ENCODE results near the gene UBAP1. TPM values are rescaled to one million over a fixed set of nuclear protein-coding genes. Genes with fewer than 3 reads are reported as not detected.
"Not testable (repeated sequence)": the region's sequence is repeated elsewhere in the genome, so short reads cannot be mapped to it uniquely, and the experiment has no call there.

UBAP1 gene
- total and polyA plus RNA-seq, 5 experiments from 2014 or later, result 36.3 to 48.1 (median 38.9) TPM

DNA sequence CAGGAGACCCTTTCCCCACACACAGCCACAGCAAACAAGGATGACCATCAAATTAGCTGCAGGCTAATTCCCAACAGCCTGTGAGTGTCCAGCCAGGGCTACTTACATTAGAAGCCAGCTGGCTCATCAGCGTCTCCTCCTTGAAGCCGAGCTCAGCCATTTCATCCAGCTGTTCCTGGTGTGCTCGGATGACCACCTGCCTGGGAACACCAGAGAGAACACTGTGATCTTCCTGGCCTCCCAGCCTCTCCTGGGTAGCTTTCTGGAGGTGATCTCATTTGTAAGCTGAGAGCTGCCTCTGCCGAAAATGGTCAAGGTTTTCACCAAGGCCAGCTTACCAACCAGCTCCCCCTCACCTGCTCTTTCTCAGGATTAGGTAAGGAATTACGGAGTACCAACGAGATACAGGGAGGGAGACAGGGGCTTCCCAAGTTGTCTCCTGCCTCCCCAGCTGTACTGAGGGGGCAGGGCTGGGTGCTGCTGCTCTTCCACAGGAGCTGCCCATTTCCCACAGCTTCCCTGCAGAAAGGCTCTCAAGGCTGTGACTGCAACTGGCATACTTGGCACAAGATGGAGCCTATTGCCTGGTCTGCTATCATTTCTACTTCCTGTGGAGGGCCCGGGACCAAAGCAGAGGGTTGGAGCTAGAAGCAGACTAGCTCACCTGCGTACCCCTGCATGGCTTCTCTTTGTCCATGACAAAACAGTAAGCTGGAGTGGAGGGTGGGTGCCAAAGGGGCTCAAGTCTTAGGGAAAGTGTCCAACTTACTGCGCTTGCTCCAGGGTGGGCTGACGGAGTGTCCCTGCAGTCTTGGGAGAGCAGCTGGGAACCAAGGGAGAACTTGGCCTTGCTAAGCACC lies 76.4 kb downstream of the UBAP1 start:
- Mint-ChIP-seq H3K9me3 (no peaks in the 10 kb centered on the region), H3K27me3 (no peaks in the 10 kb centered on the region), H3K36me3 (peaks cover 0 to 21% (median 2%) of the 10 kb centered on the region in 3 donors), H3K4me3 (no peak overlapping the region), H3K4me1 (peaks cover 18 to 47% (median 34%) of the 10 kb centered on the region in 4 donors), H3K27ac (peak overlapping the region in 7 of 10 donors; percentile 33 to 93 (median 65))
- POLR2A ChIA-PET, result interaction anchor here (0.6 to 3.6 kb wide), 5 partner anchors 21 to 125 kb away, joined by 3 to 22 read pairs (median 8); partner anchors contain the start of gene MYORG
- DNase-seq, result no peak
- no peak for ATAC-seq

DNA sequence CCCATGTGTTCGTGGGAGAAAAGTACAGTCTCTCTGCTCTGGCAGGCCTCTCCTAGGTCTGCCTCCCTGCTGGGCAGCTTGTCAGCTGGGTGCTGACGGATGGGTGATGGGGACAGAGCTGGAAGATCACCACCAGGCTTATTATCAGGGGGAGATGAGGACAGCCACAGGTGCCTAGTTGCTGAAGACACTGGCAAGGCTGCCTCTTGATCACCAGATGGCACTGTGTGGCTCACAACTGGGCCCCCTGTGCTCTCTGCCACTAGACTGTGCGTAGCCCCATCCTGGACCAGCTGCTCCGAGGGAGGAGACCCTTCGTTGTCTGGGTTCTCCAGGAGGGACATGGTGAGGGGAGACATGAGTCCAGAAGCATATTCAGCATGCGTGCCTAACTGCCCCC lies 77.3 kb downstream of the UBAP1 start:
- peaks cover 18 to 47% (median 34%) of the 10 kb centered on the region in 4 donors for H3K4me1 Mint-ChIP-seq
- DNase-seq, result no peak
- peaks cover 0 to 11% (median 2%) of the 10 kb centered on the region in 3 donors for H3K36me3 Mint-ChIP-seq
- peak overlapping the region in 3 of 10 donors; percentile 45 to 72 (median 68) for H3K4me3 Mint-ChIP-seq
- peak overlapping the region; percentile 22 to 94 (median 90) for H3K27ac Mint-ChIP-seq
- H3K9me3 Mint-ChIP-seq, result no peaks in the 10 kb centered on the region
- H3K27me3 Mint-ChIP-seq, result no peaks in the 10 kb centered on the region
- POLR2A ChIA-PET, result interaction anchor here (1.7 to 3.6 kb wide), 3 partner anchors 76 to 124 kb away, joined by 5 to 22 read pairs (median 12); partner anchors contain the start of gene MYORG
- ATAC-seq, result peak in 1 of 2 donors; percentile 35

DNA sequence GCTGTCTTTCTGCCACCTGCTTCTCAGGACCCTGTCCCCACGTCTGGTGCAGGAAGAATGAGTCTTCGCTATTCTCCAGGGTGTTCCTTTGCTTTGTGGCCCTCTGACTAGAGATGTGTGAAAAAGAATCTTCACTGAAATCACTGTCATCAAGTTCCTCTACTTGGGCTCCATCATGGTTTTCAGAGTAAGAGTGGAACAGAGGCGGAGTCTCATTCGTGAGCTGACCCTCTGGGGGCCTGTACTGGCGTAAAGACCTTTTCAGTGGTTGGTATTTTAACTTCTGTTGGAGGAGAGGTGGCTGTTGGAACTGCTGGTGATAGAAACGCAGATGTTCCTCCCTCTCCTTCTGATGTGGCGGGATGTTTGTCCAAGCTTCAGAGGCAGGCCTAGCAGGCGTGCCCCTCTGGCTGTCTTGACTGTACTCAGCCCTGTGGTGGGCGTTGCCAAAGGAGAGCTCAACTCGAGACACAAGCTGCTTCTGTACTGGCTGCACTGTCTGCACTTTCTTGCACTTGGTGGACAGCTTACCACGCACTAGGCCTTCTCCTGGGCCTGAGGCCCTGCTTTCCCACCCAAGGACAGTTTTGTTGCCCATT lies 78.2 kb downstream of the UBAP1 start:
- Mint-ChIP-seq H3K36me3 (peaks cover 0 to 2% (median 2%) of the 10 kb centered on the region in 3 donors), H3K4me3 (peak overlapping the region; percentile 11 to 72 (median 65)), H3K4me1 (peaks cover 18 to 47% (median 34%) of the 10 kb centered on the region in 4 donors), H3K27ac (peak overlapping the region; percentile 86 to 96 (median 93)), H3K9me3 (no peaks in the 10 kb centered on the region), H3K27me3 (no peaks in the 10 kb centered on the region)
- POLR2A ChIA-PET, result interaction anchor here (0.6 to 3.6 kb wide), 11 partner anchors 16 to 208 kb away, joined by 3 to 22 read pairs (median 3); partner anchors contain the start of genes MYORG and UBAP1
- ATAC-seq (peak; percentile 88 to 91), DNase-seq (peak in 9 of 10 donors; percentile 11 to 78 (median 45))

DNA sequence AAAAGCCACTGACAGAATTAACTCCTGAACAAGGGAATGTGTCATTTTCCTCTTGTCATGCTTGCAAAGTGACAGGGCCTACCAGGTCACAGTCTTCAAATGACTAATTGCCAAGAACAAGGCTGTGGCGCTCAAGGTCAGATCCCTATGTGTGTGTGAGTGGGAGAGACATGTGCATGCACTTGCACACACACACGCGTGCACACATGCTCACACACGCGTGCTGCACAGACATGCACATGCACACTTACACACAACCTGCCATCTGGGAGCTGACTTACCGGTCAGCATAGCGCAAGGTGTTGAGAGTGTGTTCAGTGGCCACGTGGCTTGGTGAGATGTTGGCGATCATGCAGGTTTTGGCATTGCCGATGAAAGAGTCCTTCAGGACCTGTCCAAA lies 80.5 kb downstream of the UBAP1 start:
- peak overlapping the region in 1 of 10 donors; percentile 6 for H3K4me3 Mint-ChIP-seq
- no peak for ATAC-seq
- H3K27ac Mint-ChIP-seq, result peak overlapping the region in 5 of 10 donors; percentile 8 to 94 (median 65)
- no peaks in the 10 kb centered on the region for H3K27me3 Mint-ChIP-seq
- POLR2A ChIA-PET, result no interaction called here
- no peak for DNase-seq
- peaks cover 0 to 2% (median 0%) of the 10 kb centered on the region in 3 donors for H3K36me3 Mint-ChIP-seq
- H3K4me1 Mint-ChIP-seq, result peaks cover 19 to 47% (median 40%) of the 10 kb centered on the region in 4 donors
- H3K9me3 Mint-ChIP-seq, result no peaks in the 10 kb centered on the region

DNA sequence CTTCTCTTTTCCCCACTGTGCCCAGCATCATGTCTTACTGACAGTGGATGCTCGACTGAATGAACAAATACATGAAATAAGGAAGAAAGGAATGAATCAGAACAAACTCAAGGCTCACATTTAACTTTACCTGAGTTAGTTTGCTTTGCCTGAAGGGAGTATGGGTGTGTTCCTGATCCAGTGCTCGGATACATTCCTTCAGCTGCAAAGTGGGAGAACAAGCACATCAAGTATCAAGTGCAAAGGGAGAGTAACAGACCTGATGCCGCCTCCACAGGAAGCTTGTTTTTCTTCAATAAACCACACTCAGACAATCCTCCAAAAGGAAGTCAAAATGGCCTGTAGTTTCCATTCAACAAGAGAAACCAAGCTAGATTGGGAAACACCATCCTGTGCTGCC lies 84.1 kb downstream of the UBAP1 start:
- Mint-ChIP-seq H3K27ac (peak overlapping the region in 4 of 10 donors; percentile 20 to 61 (median 40)), H3K36me3 (no peaks in the 10 kb centered on the region), H3K9me3 (no peaks in the 10 kb centered on the region), H3K27me3 (no peaks in the 10 kb centered on the region), H3K4me1 (peaks cover 5 to 25% (median 20%) of the 10 kb centered on the region in 4 donors), H3K4me3 (peak overlapping the region in 2 of 10 donors; percentile 5 to 38)
- DNase-seq, result no peak
- POLR2A ChIA-PET, result interaction anchor here (0.7 kb wide), 1 partner anchor 12 kb away, joined by 4 read pairs; no protein-coding TSS in a partner anchor
- ATAC-seq, result no peak

DNA sequence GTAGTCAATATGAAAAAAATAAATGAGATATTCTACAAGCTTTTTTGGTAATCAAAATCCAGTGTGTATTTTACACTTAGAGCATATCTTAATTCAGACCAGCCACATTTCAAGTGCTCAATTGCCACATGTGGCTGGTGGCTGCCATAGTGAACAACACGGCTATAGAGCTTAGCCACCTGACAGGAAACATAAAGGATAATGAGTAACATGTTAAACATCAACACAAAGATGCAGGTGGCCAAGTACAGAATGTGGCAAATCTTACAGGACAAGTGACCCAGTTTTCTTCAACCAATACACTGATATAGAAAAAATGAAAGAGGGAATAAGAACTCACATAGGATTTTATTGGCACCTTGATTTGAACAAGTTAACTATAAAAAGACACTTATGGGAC lies 88.8 kb downstream of the UBAP1 start:
- no peak for ATAC-seq
- no peak overlapping the region for H3K27ac Mint-ChIP-seq
- H3K4me1 Mint-ChIP-seq, result peaks cover 3 to 10% (median 7%) of the 10 kb centered on the region in 4 donors
- no peaks in the 10 kb centered on the region for H3K27me3 Mint-ChIP-seq
- no peaks in the 10 kb centered on the region for H3K36me3 Mint-ChIP-seq
- H3K4me3 Mint-ChIP-seq, result no peak overlapping the region
- no peaks in the 10 kb centered on the region for H3K9me3 Mint-ChIP-seq
- no peak for DNase-seq
- POLR2A ChIA-PET, result no interaction called here

DNA sequence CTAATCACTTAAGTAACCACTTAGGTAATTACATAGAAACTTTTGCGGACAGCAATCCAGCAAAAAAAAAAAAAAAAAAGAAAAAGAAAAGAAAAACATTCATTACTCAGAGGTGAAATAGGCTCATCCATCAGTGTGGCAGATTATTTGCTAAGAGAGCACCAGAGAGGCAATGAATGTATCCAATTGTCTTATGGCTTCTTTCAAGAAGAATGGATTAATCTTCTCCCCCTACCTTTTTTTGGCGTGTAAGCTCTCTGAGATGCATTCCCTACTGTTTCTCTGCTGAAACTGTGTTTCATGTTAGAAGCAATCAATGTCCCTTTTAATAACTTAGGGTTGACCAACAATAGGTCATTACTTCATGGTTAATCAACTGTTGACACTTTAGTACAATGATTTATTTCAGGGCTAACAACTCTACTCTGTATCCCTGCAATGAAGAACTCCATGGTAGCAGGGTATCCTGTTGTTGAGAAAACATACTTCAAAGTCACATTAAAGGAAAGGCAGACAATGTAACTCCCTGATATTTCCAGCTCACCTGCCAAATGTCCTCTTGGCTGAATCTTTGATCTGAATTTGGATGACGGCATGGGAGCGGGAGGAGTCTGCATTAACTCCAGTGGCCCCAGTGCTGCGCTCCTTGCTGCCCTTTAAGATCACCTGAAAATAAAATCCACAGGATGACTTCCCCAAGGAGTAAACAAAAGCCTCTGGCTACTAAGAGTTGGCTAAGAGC lies 92.6 kb downstream of the UBAP1 start:
- no peak overlapping the region for H3K4me3 Mint-ChIP-seq
- no peaks in the 10 kb centered on the region for H3K9me3 Mint-ChIP-seq
- ATAC-seq (no peak), DNase-seq (no peak)
- H3K27ac Mint-ChIP-seq, result peak overlapping the region in 1 of 10 donors; percentile 43
- no peaks in the 10 kb centered on the region for H3K4me1 Mint-ChIP-seq
- POLR2A ChIA-PET, result no interaction called here
- H3K27me3 Mint-ChIP-seq, result no peaks in the 10 kb centered on the region
- no peaks in the 10 kb centered on the region for H3K36me3 Mint-ChIP-seq

DNA sequence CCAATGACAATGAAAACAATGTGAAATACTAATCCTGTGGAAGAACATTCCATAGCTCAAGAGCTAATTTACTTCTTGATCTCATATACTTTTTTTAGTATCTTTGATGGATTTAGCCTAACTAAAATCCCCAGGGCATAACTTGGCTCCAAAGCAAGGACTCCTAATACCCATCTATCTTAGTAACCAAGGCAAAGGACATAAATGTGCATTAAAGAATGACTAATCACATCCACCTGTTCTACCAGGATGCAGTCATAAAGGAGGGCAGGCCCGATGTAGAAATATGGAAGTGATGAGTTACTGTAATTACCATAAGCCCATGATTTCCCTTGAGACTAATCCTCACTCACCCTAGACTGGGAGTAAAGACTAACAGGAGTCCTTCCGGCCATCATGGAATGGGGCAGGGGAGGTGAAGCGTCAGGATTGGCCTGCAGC lies 93.3 kb downstream of the UBAP1 start:
- Mint-ChIP-seq H3K4me1 (peaks cover 0 to 2% (median under 1%) of the 10 kb centered on the region in 4 donors), H3K9me3 (no peaks in the 10 kb centered on the region), H3K4me3 (no peak overlapping the region), H3K36me3 (no peaks in the 10 kb centered on the region), H3K27ac (peak overlapping the region in 1 of 10 donors; percentile 43), H3K27me3 (no peaks in the 10 kb centered on the region)
- ATAC-seq, result no peak
- no peak for DNase-seq
- POLR2A ChIA-PET, result no interaction called here

DNA sequence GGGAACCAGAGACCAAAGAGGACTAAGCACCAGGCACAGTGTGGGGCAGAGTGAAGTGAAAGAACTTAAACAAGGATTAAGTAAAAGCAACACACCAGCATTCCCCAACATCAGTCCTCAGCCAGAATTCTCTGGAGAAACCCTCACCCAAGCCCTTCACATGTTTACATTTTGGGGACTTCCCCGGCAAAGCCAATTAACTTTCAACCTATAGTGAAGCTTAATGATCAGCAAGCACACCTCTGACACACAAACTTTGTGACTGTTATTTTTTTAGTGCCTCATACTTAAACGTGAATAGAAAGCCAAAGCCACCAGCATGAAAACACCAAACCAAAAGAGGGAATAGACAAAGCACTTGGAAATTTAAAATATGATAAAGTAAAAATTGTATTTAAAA lies 94.7 kb downstream of the UBAP1 start:
- H3K27ac Mint-ChIP-seq, H3K36me3 Mint-ChIP-seq, H3K9me3 Mint-ChIP-seq, ATAC-seq, DNase-seq, H3K4me1 Mint-ChIP-seq, H3K27me3 Mint-ChIP-seq, H3K4me3 Mint-ChIP-seq, POLR2A ChIA-PET: not testable (repeated sequence)

DNA sequence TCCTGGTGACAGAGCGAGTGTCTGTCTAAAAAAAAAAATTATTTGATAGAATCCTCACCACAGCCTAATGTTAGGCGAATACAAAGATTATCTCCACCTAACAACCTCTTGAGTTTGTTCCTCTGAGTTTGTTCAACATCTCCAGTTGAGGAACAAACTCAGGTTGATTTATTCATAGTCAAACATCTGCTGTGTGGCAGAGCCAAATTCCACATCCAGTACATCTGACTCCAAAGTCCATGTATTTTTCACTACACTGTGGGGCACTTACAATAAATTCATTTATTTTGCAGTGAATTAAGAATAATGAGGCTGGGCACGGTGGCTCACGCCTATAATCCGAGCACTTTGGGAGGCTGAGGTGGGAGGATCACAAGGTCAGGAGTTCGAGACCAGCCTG lies 97.0 kb downstream of the UBAP1 start:
- no peaks in the 10 kb centered on the region for H3K9me3 Mint-ChIP-seq
- DNase-seq (no peak), ATAC-seq (no peak)
- H3K36me3 Mint-ChIP-seq, result no peaks in the 10 kb centered on the region
- H3K4me3 Mint-ChIP-seq, result no peak overlapping the region
- no peak overlapping the region for H3K27ac Mint-ChIP-seq
- no peaks in the 10 kb centered on the region for H3K27me3 Mint-ChIP-seq
- POLR2A ChIA-PET, result interaction anchor here (1.3 kb wide), 1 partner anchor 21 kb away, joined by 3 read pairs; no protein-coding TSS in a partner anchor
- H3K4me1 Mint-ChIP-seq, result peaks cover 0 to 9% (median 5%) of the 10 kb centered on the region in 4 donors

DNA sequence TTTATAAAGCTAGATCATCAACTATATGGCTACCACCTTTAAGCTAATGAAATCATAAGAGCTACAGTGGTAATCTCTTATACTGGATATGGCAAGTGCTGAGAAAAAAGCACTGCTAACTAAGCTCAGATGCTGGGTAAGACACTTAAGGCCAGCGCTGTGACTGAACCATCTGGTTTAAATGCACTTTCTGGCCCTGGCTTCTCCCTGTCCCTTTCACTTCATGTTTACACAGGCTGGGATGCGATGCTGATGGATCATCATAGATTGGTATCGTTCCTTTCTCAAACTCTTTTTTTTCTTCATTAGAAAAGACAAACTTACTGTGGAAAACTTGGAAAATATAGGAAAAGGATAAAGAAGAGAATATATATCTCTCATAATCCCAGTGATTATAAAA lies 97.9 kb downstream of the UBAP1 start:
- peaks cover 0 to 9% (median 5%) of the 10 kb centered on the region in 4 donors for H3K4me1 Mint-ChIP-seq
- H3K27ac Mint-ChIP-seq, result no peak overlapping the region
- H3K36me3 Mint-ChIP-seq, result no peaks in the 10 kb centered on the region
- no peak overlapping the region for H3K4me3 Mint-ChIP-seq
- H3K9me3 Mint-ChIP-seq, result no peaks in the 10 kb centered on the region
- POLR2A ChIA-PET, result interaction anchor here (1.3 kb wide), 1 partner anchor 22 kb away, joined by 3 read pairs; no protein-coding TSS in a partner anchor
- no peak for ATAC-seq
- no peak for DNase-seq
- no peaks in the 10 kb centered on the region for H3K27me3 Mint-ChIP-seq

DNA sequence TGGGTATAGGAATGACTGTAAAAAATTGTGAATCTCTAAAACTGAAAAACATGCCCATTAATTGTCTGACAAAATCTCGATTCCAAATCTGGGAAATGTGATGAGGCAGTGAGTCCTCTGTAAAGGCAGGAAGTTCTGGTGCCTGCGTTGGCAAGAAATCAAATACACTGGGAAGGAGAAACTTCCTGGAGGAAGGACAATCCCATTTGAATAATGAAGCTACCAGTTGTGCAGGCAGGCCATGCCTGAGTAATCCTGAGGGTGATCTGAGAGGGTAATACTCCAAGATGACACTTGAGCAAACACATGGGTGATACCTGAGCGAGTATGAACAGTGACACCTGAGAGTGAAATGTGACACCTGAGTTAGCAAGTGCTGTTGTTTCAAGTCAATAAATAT lies 100.6 kb downstream of the UBAP1 start:
- H3K27ac Mint-ChIP-seq, result no peak overlapping the region
- H3K27me3 Mint-ChIP-seq, result no peaks in the 10 kb centered on the region
- H3K4me3 Mint-ChIP-seq, result no peak overlapping the region
- no peaks in the 10 kb centered on the region for H3K36me3 Mint-ChIP-seq
- no peak for DNase-seq
- no peak for ATAC-seq
- POLR2A ChIA-PET, result no interaction called here
- peaks cover 0 to 9% (median 5%) of the 10 kb centered on the region in 4 donors for H3K4me1 Mint-ChIP-seq
- no peaks in the 10 kb centered on the region for H3K9me3 Mint-ChIP-seq

Measured in naive thymus-derived CD8-positive, alpha-beta T cell (primary cell).